Fibroblast of pulmonary artery (primary cell): ENCODE data around the gene KCTD20.

Experiments
- DNase-seq: peaks from one replicate; pipeline ENCODE4 v3.0.0-alpha.2; 2010; ENCODE audit warnings: low read depth
- H3K4me3 ChIP-seq: replicated peaks from 2 replicates; pipeline ENCODE4 v1.5.1; 2011; ENCODE audit warnings: low read depth, mild to moderate bottlenecking, control low read depth, low read length, moderate library complexity
- CTCF ChIP-seq: IDR thresholded peaks from 2 replicates; pipeline ENCODE4 v1.5.1; 2011; ENCODE audit warnings: mild to moderate bottlenecking, control low read depth, low read length, inconsistent platforms; ENCODE audit errors: missing control alignments

KCTD20 gene

GRCh38 chr6:36431197-36431596 is 11.6 kb upstream of the KCTD20 start:
- TF ChIP-seq CTCF = no peak
- no peak for DNase-seq
- no peak overlapping the region for H3K4me3 ChIP-seq

GRCh38 chr6:36432151-36432671 is 10.6 kb upstream of the KCTD20 start:
- TF ChIP-seq CTCF = no peak
- H3K4me3 ChIP-seq = no peak overlapping the region
- DNase-seq = no peak

- DNase-seq = peak; percentile 89
- H3K4me3 ChIP-seq = no peak overlapping the region
- no peak for TF ChIP-seq CTCF
These were observed 6.3 kb upstream of the KCTD20 start for GRCh38 chr6:36436466-36436865.

- no peak for TF ChIP-seq CTCF
- H3K4me3 ChIP-seq = no peak overlapping the region
- peak; percentile 100 for DNase-seq
These were observed 1.4 kb upstream of the KCTD20 start for GRCh38 chr6:36441307-36441894.

- DNase-seq = no peak
- peak overlapping the region; percentile 90 for H3K4me3 ChIP-seq
- TF ChIP-seq CTCF = no peak
These were observed 613 bp upstream of the KCTD20 start for GRCh38 chr6:36442103-36442670.

GRCh38 chr6:36443471-36444428 is 950 bp downstream of the KCTD20 start:
- peak overlapping the region; percentile 90 for H3K4me3 ChIP-seq
- peak; percentile 46 for DNase-seq
- TF ChIP-seq CTCF = peak; percentile 14
